IPS-NIHi11 (cell line): Measurements from ENCODE around the gene ACTN1.

Source experiments
- DNase-seq: peaks from one replicate; pipeline ENCODE4 v3.0.0; 2012; ENCODE audit warnings: mixed read lengths, low spot score

The ACTN1 gene

DNA sequence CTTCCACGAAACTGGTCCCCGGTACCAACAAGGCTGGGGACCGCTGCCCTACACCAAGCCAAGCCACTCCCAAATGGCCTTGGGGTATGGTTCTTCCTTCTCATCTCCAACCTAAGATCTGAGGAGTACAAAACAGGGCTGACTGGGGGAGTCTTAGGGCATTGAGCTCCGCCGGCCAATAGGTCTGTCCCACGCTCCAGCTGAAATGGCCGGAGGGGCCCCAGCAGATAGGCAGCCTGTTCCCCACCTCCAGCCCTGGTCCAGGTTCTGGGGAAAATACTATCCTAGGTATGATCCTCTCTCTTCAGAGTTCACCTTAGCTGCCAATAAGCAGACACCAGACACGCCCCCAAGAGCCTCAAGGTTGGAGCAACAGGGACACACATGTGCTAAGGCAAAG lies 90.2 kb downstream of the ACTN1 start:
- no peak for DNase-seq

DNA sequence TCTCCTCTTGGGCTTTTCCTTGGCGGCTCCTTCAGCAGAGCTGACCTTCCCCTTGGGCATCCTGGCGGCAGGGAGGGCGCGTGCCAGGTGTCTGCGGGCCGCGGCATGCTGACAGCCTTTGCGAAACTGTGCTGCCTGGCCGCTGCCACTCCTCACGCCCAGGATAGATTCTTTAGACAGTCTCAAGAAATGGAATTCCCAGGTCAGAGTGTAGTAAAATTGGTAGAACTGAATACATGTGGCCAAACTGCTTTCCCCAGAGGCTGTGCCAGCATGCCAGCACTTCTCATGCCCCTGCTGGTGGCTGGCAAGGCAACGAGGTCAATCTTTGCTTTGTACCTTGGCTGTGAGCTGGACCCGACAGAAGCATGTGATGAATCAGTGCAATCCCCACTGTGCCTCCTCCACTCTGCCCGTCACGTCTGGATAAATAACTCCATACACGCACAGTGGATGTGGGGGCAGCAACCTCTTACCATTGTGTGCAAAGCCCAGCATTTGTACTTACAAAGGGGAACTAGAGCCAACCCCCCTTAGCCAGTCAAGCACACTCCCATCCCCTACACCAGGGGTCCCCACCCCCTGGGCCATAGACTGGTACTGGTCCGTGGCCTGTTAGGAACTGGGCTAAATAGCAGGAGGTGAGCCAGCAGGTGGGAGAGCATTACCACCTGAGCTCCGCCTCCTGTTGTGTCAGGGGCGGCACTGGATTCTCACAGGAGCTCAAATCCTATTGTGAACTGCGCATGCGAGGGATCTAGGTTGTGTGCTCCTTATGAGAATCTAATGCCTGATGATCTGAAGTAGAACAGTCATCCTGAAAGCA lies 90.9 kb downstream of the ACTN1 start:
- DNase-seq: no peak

DNA sequence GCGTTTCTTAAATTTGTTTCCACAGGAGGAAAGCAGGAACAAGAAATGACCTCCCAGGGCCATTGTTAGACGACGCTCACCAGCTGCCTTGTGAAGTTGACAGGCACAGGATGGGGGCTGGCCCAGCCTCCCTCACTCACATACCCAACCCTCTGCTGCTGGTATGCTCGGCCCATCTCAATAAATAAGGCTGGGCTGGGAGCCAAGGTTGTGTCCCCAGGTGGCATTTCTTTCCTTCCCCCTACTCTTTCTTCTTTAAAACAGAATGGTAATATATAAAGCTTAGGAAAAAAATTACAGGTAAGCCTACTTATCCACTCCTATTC lies 93.0 kb downstream of the ACTN1 start:
- no peak for DNase-seq

GRCh38 chr14:68885226-68886108 lies 93.6 kb downstream of the ACTN1 start:
- no peak for DNase-seq

DNA sequence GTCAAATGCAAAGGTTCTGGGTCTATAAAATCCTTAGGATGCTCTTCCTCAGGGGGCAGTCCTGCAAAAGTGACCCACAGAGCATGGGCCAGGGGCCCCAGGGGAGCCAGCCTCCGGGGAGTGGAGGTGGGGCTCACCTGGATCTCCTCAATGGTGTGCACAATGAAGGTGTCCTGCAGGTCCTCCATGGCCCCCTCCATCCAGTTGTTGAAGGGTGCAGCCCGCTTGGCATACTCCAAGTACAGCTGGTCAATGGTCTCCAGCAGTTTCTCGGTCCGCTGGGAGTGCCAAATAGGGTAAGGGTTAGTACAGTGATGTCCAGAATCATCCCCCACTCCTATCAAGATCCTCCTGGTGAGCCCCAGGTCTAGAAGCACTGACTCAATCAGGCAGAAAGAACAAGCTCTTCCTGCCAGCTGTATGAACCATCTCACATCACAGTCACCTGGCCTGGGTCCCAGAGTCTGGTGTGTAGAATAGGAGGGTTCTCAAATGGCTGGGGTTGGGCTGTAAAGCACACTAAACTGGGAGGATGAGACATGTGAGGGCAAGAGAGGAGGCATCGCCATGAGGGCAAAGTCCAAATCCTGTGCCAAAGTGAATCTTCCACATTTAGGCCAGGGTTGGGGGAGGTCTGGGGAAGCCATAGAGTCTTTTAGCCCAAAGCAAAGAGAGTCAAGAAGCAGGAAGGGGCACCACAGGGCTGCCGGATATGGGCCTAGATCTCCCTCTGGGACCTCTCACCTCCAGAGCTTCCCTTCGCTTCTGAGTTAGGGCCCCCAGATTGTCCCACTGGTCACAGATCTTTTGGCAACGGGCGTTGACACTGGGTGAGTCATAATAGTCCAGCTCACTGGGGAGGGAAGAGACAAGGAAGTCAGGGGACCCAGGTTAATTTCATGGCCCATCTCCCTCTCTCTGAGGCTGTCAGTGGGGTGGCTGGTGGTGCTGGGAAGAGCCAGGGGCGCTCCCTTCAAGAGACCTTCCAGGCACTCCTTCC lies 94.8 kb downstream of the ACTN1 start:
- DNase-seq: no peak

DNA sequence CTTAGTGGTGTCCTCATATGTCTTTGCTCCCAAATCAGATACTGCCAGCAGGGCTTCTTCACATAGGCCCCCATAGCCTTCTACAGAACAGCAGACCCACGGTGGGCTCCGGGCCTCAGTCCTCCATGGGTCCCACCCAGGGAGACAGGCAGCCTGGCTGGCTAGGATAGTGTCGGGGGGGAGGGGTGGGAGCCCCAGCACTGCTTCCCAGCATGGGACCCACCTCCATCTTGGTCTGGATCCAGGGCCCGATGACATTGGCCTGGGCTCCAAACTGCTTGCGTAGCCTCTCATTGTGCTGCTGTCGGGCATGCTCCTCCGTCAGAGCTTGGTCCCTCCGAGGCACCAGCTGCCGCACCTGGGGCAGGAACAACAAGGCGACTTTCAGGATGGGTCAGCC lies 96.9 kb downstream of the ACTN1 start:
- DNase-seq: no peak

DNA sequence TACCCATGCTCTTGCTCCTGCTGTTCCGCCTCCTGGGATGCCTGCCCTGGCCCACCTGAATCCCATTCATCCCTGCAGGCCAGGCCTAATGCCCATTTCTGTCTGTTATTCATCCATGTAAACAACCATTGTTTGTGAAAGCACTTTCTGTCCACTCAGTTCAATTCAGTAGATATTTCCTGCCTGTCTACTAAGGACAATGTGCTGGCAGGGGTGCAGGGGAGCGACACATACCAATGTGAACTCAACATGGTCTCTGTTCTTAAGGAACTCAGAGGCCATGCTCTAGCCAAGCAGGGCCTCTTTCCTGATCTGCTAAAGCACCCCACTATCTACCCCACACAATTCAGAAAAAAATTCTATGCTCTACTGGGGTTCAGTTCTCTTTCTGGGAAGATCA lies 97.7 kb downstream of the ACTN1 start:
- DNase-seq: no peak

- no peak for DNase-seq
Observed at GRCh38 chr14:68880581-68881105, 98.5 kb downstream of the ACTN1 start.

GRCh38 chr14:68879841-68880575 lies 99.1 kb downstream of the ACTN1 start:
- DNase-seq: no peak

- no peak for DNase-seq
Observed at GRCh38 chr14:68879321-68879781, 99.8 kb downstream of the ACTN1 start.

GRCh38 chr14:68878908-68879307 lies 100.2 kb downstream of the ACTN1 start:
- DNase-seq: no peak

- DNase-seq: no peak
Observed at GRCh38 chr14:68877993-68878575, 101.0 kb downstream of the ACTN1 start.

DNA sequence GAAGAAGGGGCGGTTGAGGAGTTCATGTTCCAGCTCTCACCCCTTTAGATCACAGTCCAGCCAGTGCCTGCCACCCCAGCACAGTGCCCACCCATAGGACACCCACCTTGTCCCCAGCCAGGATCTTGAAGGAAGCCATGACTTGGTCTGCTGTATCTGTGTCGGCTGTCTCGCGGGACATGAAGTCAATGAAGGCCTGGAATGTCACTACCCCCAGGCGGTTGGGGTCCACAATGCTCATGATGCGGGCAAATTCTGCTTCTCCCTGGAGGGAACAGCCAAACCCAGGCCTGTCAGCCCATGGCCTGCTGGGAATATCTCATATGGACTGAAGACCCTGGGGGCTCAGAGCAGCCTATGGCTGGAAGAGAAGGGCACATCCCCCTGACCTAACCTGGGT lies 102.1 kb downstream of the ACTN1 start:
- no peak for DNase-seq

DNA sequence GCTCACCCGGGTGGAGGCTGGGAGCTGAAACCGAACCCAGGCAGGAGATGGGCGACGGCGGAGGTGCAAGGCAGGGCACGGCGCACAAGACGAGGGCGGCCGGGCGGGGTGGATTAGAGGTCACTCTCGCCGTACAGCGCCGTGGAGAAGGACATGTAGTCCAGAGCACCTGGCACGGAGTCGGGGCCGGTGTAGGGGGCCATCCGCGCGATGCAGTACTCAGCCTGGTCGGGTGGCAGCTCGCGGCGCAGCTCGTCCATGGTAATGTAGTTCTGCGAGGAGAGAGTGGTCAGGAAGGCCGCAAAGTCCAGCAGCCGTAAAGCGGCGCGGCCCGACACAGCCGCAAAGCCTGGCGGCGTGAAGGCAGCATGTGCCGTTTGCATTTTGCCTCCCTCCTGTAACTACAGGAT lies 104.4 kb downstream of the ACTN1 start:
- no peak for DNase-seq

GRCh38 chr14:68873376-68873775 lies 105.7 kb downstream of the ACTN1 start:
- DNase-seq: no peak

GRCh38 chr14:68871392-68871791 lies 107.7 kb downstream of the ACTN1 start:
- DNase-seq: no peak

- DNase-seq: no peak
Observed at GRCh38 chr14:68866991-68867533, 112.0 kb downstream of the ACTN1 start.

- no peak for DNase-seq
Observed at GRCh38 chr14:68865542-68865941, 113.6 kb downstream of the ACTN1 start.

GRCh38 chr14:68864361-68864750 lies 114.7 kb downstream of the ACTN1 start:
- no peak for DNase-seq

- no peak for DNase-seq
Observed at GRCh38 chr14:68863610-68864360, 115.3 kb downstream of the ACTN1 start.
